PC-9 (cell line): ENCODE results near the gene FAM174C. TPM values are rescaled to one million over a fixed set of nuclear protein-coding genes. Genes with fewer than 3 reads are reported as not detected.

Experiments used
- BruUV-seq: library from RNA; stranded (reverse); fragments of 400-500 nt; replicated peaks from 2 replicates; lab custom pipeline; 2021; lab: Mats Ljungman, UMichigan
- CTCF ChIA-PET: fragments of 300-600 bp; sonication (Branson Sonifier 250); formaldehyde crosslinking; loops from one replicate; lab custom pipeline; 2022; ENCODE audit warnings: antibody characterized with exemption; lab: Charles Lee
- POLR2A ChIA-PET: fragments of 300-600 bp; sonication (Branson Sonifier 250); formaldehyde crosslinking; loops from one replicate; lab custom pipeline; 2022; ENCODE audit warnings: antibody characterized with exemption; ENCODE audit not compliant: unreplicated experiment; lab: Charles Lee
- DNase-seq, 2 experiments: peaks; one replicate each; pipeline versions ENCODE4 v3.0.0 to v3.0.0-alpha.2; 2015 to 2022; ENCODE audit warnings: mixed read lengths in 1 of 2
- H2AFZ ChIP-seq: fragments of 200-600 bp; sonication (generic); 2 replicates; pipeline ENCODE4 v1.8.1; 2017; ENCODE audit warnings: antibody characterized with exemption
- H3F3A ChIP-seq: fragments of 200-600 bp; sonication (generic); 2 replicates; pipeline ENCODE4 v1.8.1; 2017; ENCODE audit warnings: antibody characterized with exemption, mild to moderate bottlenecking, low read depth; ENCODE audit not compliant: insufficient read depth
- H3K27ac ChIP-seq: fragments of 200-600 bp; sonication (generic); 2 replicates; pipeline ENCODE4 v1.6.1; 2016; ENCODE audit warnings: mixed run types
- H3K27me3 ChIP-seq: fragments of 200-600 bp; sonication (generic); 2 replicates; pipeline ENCODE4 v1.6.1; 2016; ENCODE audit warnings: low read depth, mixed run types; ENCODE audit not compliant: insufficient read depth
- H3K36me3 ChIP-seq: fragments of 200-600 bp; sonication (generic); 2 replicates; pipeline ENCODE4 v1.6.1; 2016; ENCODE audit warnings: low read depth, mixed run types
- H3K4me1 ChIP-seq: fragments of 200-600 bp; sonication (generic); replicated peaks from 2 replicates; pipeline ENCODE4 v1.6.1; 2016; ENCODE audit warnings: mixed run types; ENCODE audit not compliant: insufficient read depth
- H3K4me2 ChIP-seq: fragments of 200-600 bp; sonication (generic); 2 replicates; pipeline ENCODE4 v1.6.1; 2017; ENCODE audit warnings: mixed run types
- H3K4me3 ChIP-seq: fragments of 200-600 bp; sonication (generic); 2 replicates; pipeline ENCODE4 v1.6.1; 2016; ENCODE audit warnings: mixed run types
- H3K79me2 ChIP-seq: fragments of 200-600 bp; sonication (generic); 2 replicates; pipeline ENCODE4 v1.6.1; 2017; ENCODE audit warnings: low read depth, mixed run types
- H3K9me2 ChIP-seq: fragments of 200-600 bp; sonication (generic); 2 replicates; pipeline ENCODE4 v1.8.1; 2017; ENCODE audit warnings: mild to moderate bottlenecking; ENCODE audit not compliant: insufficient read depth
- H3K9me3 ChIP-seq: fragments of 200-600 bp; sonication (generic); 2 replicates; pipeline ENCODE4 v1.8.1; 2016; ENCODE audit warnings: low read depth; ENCODE audit not compliant: insufficient read depth
- H4K20me1 ChIP-seq: fragments of 200-600 bp; sonication (generic); 2 replicates; pipeline ENCODE4 v1.8.1; 2017; ENCODE audit not compliant: insufficient read depth
- CTCF ChIP-seq: fragments of 200-600 bp; sonication (generic); conservative IDR thresholded peaks from 2 replicates; pipeline ENCODE4 v1.6.1; 2017; ENCODE audit warnings: mixed run types, antibody characterized with exemption, mild to moderate bottlenecking, moderate library complexity
- EZH2 ChIP-seq: fragments of 200-600 bp; sonication (generic); IDR thresholded peaks from 2 replicates; pipeline ENCODE4 v1.8.0; 2017; ENCODE audit warnings: antibody characterized with exemption, low read depth
- intact Hi-C: fragments of 100-400 bp; cut with micrococcal nuclease; formaldehyde crosslinking; loops from one replicate; pipeline ENCODE4 v1.10.0; 2022; ENCODE audit not compliant: unreplicated experiment
- total RNA-seq: library from RNA; stranded (reverse); gene quantifications from 2 replicates; pipeline ENCODE4 v1.2.3, GENCODE V29; 2021

The FAM174C gene
- total RNA-seq, 1 experiment from 2014 or later: 51.8 TPM

- H3K36me3 ChIP-seq: peaks cover 3% of the 10 kb centered on the region; the same call in 1 of the 2 replicates
- TF ChIP-seq EZH2 (no peak), CTCF (no peak)
- peaks cover 31% of the 10 kb centered on the region for H3F3A ChIP-seq
- CTCF ChIA-PET: no interaction called here
- 0 out of 2 replicates have a peak, but pooled peaks cover 5% of the 10 kb centered on the region for H4K20me1 ChIP-seq
- no peak overlapping the region for H2AFZ ChIP-seq
- no peak for DNase-seq
- peak overlapping the region; percentile 71; the same call in 1 of the 2 replicates for H3K4me3 ChIP-seq
- H3K27me3 ChIP-seq: no peaks in the 10 kb centered on the region
- H3K9me2 ChIP-seq: no peaks in the 10 kb centered on the region
- peak overlapping the region; percentile 47; the same call in 1 of the 2 replicates for H3K4me2 ChIP-seq
- intact Hi-C loops: loop anchor here (5.0 kb wide), 1 partner anchor 68 kb away; no protein-coding TSS in a partner anchor
- H3K4me1 ChIP-seq: peaks cover 17% of the 10 kb centered on the region
- no TSS peak for BruUV-seq
- H3K79me2 ChIP-seq: peaks cover 37% of the 10 kb centered on the region
- peak overlapping the region; percentile 51; the same call in 1 of the 2 replicates for H3K27ac ChIP-seq
- H3K9me3 ChIP-seq: no peaks in the 10 kb centered on the region
- POLR2A ChIA-PET: no interaction called here
Measured at GRCh38 chr19:1249990-1250436, 25.3 kb upstream of the FAM174C start.

- BruUV-seq: no TSS peak
- Histone ChIP-seq H3K9me2 (no peaks in the 10 kb centered on the region), H4K20me1 (peaks cover 10% of the 10 kb centered on the region; the same call in 1 of the 2 replicates), H3K9me3 (no peaks in the 10 kb centered on the region), H3K27me3 (no peaks in the 10 kb centered on the region), H2AFZ (no peak overlapping the region), H3K36me3 (peaks cover 3% of the 10 kb centered on the region; the same call in 1 of the 2 replicates), H3K4me1 (peaks cover 14% of the 10 kb centered on the region), H3F3A (peaks cover 31% of the 10 kb centered on the region), H3K4me3 (peak overlapping the region; percentile 71), H3K4me2 (peak overlapping the region; percentile 75), H3K27ac (peak overlapping the region; percentile 88), H3K79me2 (peaks cover 44% of the 10 kb centered on the region)
- ChIA-PET POLR2A (no interaction called here), CTCF (no interaction called here)
- intact Hi-C loops: no loop called here
- no peak for TF ChIP-seq EZH2
- TF ChIP-seq CTCF: no peak
- no peak for DNase-seq
Measured at GRCh38 chr19:1250437-1251260, 24.7 kb upstream of the FAM174C start.

- BruUV-seq: TSS peak; percentile 32
- Histone ChIP-seq H3K27ac (peak overlapping the region; percentile 88), H4K20me1 (peaks cover 11% of the 10 kb centered on the region; the same call in 1 of the 2 replicates), H3K4me1 (peaks cover 15% of the 10 kb centered on the region), H3K36me3 (peaks cover 3% of the 10 kb centered on the region; the same call in 1 of the 2 replicates), H3F3A (peaks cover 35% of the 10 kb centered on the region), H2AFZ (no peak overlapping the region), H3K79me2 (peaks cover 53% of the 10 kb centered on the region), H3K4me2 (peak overlapping the region; percentile 75), H3K9me3 (no peaks in the 10 kb centered on the region), H3K4me3 (peak overlapping the region; percentile 71), H3K27me3 (no peaks in the 10 kb centered on the region), H3K9me2 (no peaks in the 10 kb centered on the region)
- peak; percentile 53 to 57 for DNase-seq
- POLR2A ChIA-PET: no interaction called here
- CTCF ChIA-PET: no interaction called here
- intact Hi-C loops: loop anchor here (2.0 kb wide), 1 partner anchor 15 kb away; no protein-coding TSS in a partner anchor
- no peak for TF ChIP-seq CTCF
- no peak for TF ChIP-seq EZH2
Measured at GRCh38 chr19:1251330-1252220, 23.8 kb upstream of the FAM174C start.
